Breast epithelium (tissue), 4 donors: ENCODE measurements around the gene OPCML. TPM values are rescaled to one million over a fixed set of nuclear protein-coding genes. Genes with fewer than 3 reads are reported as not detected.

Experiments used
- DNase-seq, 2 donors: peaks; one replicate each; pipeline ENCODE4 v3.0.0-alpha.2; 2019; ENCODE audit warnings: low spot score in 2 of 2
- H3K27ac ChIP-seq, 2 donors: fragments of 200-600 bp; sonication (generic) in 1 of 2; one replicate each; pipeline ENCODE4 v1.5.1; 2016 to 2019; ENCODE audit warnings: mild to moderate bottlenecking in 1 of 2
- H3K27me3 ChIP-seq, 2 donors: fragments of 200-600 bp; sonication (generic) in 1 of 2; one replicate each; pipeline versions ENCODE4 v1.5.1 to v1.6.0; 2017 to 2019; ENCODE audit warnings: control low read depth in 1 of 2, mild to moderate bottlenecking in 1 of 2
- H3K36me3 ChIP-seq: fragments of 200-600 bp; one replicate; pipeline ENCODE4 v1.5.1; 2019
- H3K4me1 ChIP-seq, 2 donors: fragments of 200-600 bp; sonication (generic); one replicate each; pipeline ENCODE4 v1.5.1; 2016 to 2019; ENCODE audit warnings: control low read depth in 1 of 2
- H3K4me3 ChIP-seq, 3 donors: fragments of 200-600 bp; sonication (generic); 1 replicate in 2 of 3; 2 replicates in 1 of 3; pipeline ENCODE4 v1.5.1; 2016 to 2019; ENCODE audit warnings: mild to moderate bottlenecking in 3 of 3, moderate library complexity in 2 of 3
- H3K9me3 ChIP-seq, 2 donors: fragments of 200-600 bp; sonication (generic) in 1 of 2; one replicate each; pipeline ENCODE4 v1.5.1; 2016 to 2019; ENCODE audit warnings: control low read depth in 1 of 2
- CTCF ChIP-seq, 3 donors: fragments of 450-650 bp; IDR thresholded peaks; one replicate each; pipeline ENCODE4 v1.5.1; 2016 to 2017; ENCODE audit warnings: antibody characterized with exemption in 3 of 3, mild to moderate bottlenecking in 3 of 3, moderate library complexity in 3 of 3
- POLR2A ChIP-seq: fragments of 450-650 bp; IDR thresholded peaks from one replicate; pipeline ENCODE4 v1.6.1; 2016; ENCODE audit warnings: antibody characterized with exemption, mild to moderate bottlenecking, moderate library complexity
- POLR2AphosphoS5 ChIP-seq, 3 donors: sonication (generic); formaldehyde crosslinking; IDR thresholded peaks; one replicate each; pipeline ENCODE4 v1.6.1; 2017; ENCODE audit warnings: antibody characterized with exemption in 3 of 3
- intact Hi-C: fragments of 100-400 bp; cut with DNase I; formaldehyde crosslinking; loops from one replicate; pipeline ENCODE4 v1.15.1; 2023; ENCODE audit warnings: low total_unique reads
- total RNA-seq, 3 donors: library from RNA; depleted of rRNA; stranded (reverse); fragments of >200 nt; gene quantifications; one replicate each; pipeline ENCODE4 v1.1.0, GENCODE V29; 2016

OPCML gene
- total RNA-seq, 3 donors from 2014 or later, result not detected

GRCh38 chr11:133171374-133171773 lies 360.9 kb downstream of the OPCML start:
- Histone ChIP-seq H3K27me3 (peaks cover 0 to 6% of the 10 kb centered on the region in 2 donors), H3K9me3 (no peaks in the 10 kb centered on the region), H3K4me1 (no peaks in the 10 kb centered on the region), H3K4me3 (no peak overlapping the region), H3K27ac (no peak overlapping the region), H3K36me3 (no peaks in the 10 kb centered on the region)
- no peak for DNase-seq
- TF ChIP-seq CTCF (IDR thresholded peaks at IDR 0.05), result no peak
- TF ChIP-seq POLR2A, result no peak
- TF ChIP-seq POLR2AphosphoS5 (IDR thresholded peaks at IDR 0.05), result no peak
- intact Hi-C loops, result no loop called here

GRCh38 chr11:133168016-133168415 lies 364.3 kb downstream of the OPCML start:
- no peak for DNase-seq
- no peak overlapping the region for H3K27ac ChIP-seq
- no peak overlapping the region for H3K4me3 ChIP-seq
- intact Hi-C loops, result no loop called here
- no peaks in the 10 kb centered on the region for H3K4me1 ChIP-seq
- TF ChIP-seq POLR2AphosphoS5 (IDR thresholded peaks at IDR 0.05) (no peak), CTCF (IDR thresholded peaks at IDR 0.05) (no peak), POLR2A (no peak)
- H3K27me3 ChIP-seq, result peaks cover 0 to 9% of the 10 kb centered on the region in 2 donors
- no peaks in the 10 kb centered on the region for H3K36me3 ChIP-seq
- no peaks in the 10 kb centered on the region for H3K9me3 ChIP-seq

GRCh38 chr11:133166662-133167061 lies 365.6 kb downstream of the OPCML start:
- DNase-seq, result no peak
- H3K9me3 ChIP-seq, result no peaks in the 10 kb centered on the region
- no peak overlapping the region for H3K27ac ChIP-seq
- H3K27me3 ChIP-seq, result peaks cover 0 to 9% of the 10 kb centered on the region in 2 donors
- no peak overlapping the region for H3K4me3 ChIP-seq
- no peaks in the 10 kb centered on the region for H3K36me3 ChIP-seq
- H3K4me1 ChIP-seq, result no peaks in the 10 kb centered on the region
- intact Hi-C loops, result no loop called here
- TF ChIP-seq CTCF (IDR thresholded peaks at IDR 0.05) (no peak), POLR2A (no peak), POLR2AphosphoS5 (IDR thresholded peaks at IDR 0.05) (no peak)

- no peak for TF ChIP-seq POLR2AphosphoS5 (IDR thresholded peaks at IDR 0.05)
- no peak for DNase-seq
- no peak overlapping the region for H3K27ac ChIP-seq
- no peaks in the 10 kb centered on the region for H3K4me1 ChIP-seq
- intact Hi-C loops, result no loop called here
- no peak overlapping the region for H3K4me3 ChIP-seq
- H3K27me3 ChIP-seq, result peaks cover 0 to 16% of the 10 kb centered on the region in 2 donors
- no peaks in the 10 kb centered on the region for H3K36me3 ChIP-seq
- no peaks in the 10 kb centered on the region for H3K9me3 ChIP-seq
These were observed 367.3 kb downstream of the OPCML start for GRCh38 chr11:133164986-133165385.

- no peaks in the 10 kb centered on the region for H3K4me1 ChIP-seq
- no peak overlapping the region for H3K27ac ChIP-seq
- intact Hi-C loops, result no loop called here
These were observed 368.6 kb downstream of the OPCML start for GRCh38 chr11:133163463-133164419.

More at GRCh38 chr11:133163463-133164419, 368.6 kb downstream of the OPCML start:
- H3K4me3 ChIP-seq, result no peak overlapping the region
- TF ChIP-seq POLR2AphosphoS5 (IDR thresholded peaks at IDR 0.05), result no peak
- TF ChIP-seq POLR2A, result no peak
- TF ChIP-seq CTCF (IDR thresholded peaks at IDR 0.05), result peak in 2 of 3 donors; percentile 31 to 34
- no peaks in the 10 kb centered on the region for H3K36me3 ChIP-seq
- H3K27me3 ChIP-seq, result peaks cover 0 to 27% of the 10 kb centered on the region in 2 donors
- DNase-seq, result no peak
- no peaks in the 10 kb centered on the region for H3K9me3 ChIP-seq
